HG03066 (cell line): ENCODE results near the gene DRC1.
"Not testable (repeated sequence)": the region's sequence is repeated elsewhere in the genome, so short reads cannot be mapped to it uniquely, and the experiment has no call there.

ENCODE experiments used
- ATAC-seq: cut with Tn5 transposase; IDR thresholded peaks from one replicate; pipeline ENCODE4 v1.9.1; 2021; ENCODE audit warnings: low read depth; ENCODE audit not compliant: unreplicated experiment

Gene DRC1

GRCh38 chr2:26401739-26402541 is at the start of gene DRC1:
Gene DRC1, plus strand, starts transcription at chr2:26401920. Its CDS starts 70 bp downstream, at chr2:26401990.
- no peak for ATAC-seq

GRCh38 chr2:26352892-26353291 is 48.8 kb upstream of the DRC1 start:
- ATAC-seq, result no peak

- not testable (repeated sequence) for ATAC-seq
Observed at GRCh38 chr2:26354469-26354868, 47.3 kb upstream of the DRC1 start.

- ATAC-seq, result no peak
Observed at GRCh38 chr2:26355038-26355995, 46.4 kb upstream of the DRC1 start.

GRCh38 chr2:26356111-26356510 is 45.6 kb upstream of the DRC1 start:
- ATAC-seq, result no peak

GRCh38 chr2:26356771-26357170 is 44.9 kb upstream of the DRC1 start:
- no peak for ATAC-seq

GRCh38 chr2:26359886-26360473 is 41.7 kb upstream of the DRC1 start:
- ATAC-seq, result no peak

- no peak for ATAC-seq
Observed at GRCh38 chr2:26363323-26363722, 38.4 kb upstream of the DRC1 start.

- no peak for ATAC-seq
Observed at GRCh38 chr2:26363958-26364357, 37.8 kb upstream of the DRC1 start.

- ATAC-seq, result no peak
Observed at GRCh38 chr2:26364669-26365068, 37.1 kb upstream of the DRC1 start.

- no peak for ATAC-seq
Observed at GRCh38 chr2:26366957-26367356, 34.8 kb upstream of the DRC1 start.

GRCh38 chr2:26369664-26370063 is 32.1 kb upstream of the DRC1 start:
- ATAC-seq, result not testable (repeated sequence)

- not testable (repeated sequence) for ATAC-seq
Observed at GRCh38 chr2:26370909-26371308, 30.8 kb upstream of the DRC1 start.

GRCh38 chr2:26376799-26377198 is 24.9 kb upstream of the DRC1 start:
- ATAC-seq, result no peak

- no peak for ATAC-seq
Observed at GRCh38 chr2:26380281-26380680, 21.4 kb upstream of the DRC1 start.

- ATAC-seq, result no peak
Observed at GRCh38 chr2:26382564-26382963, 19.2 kb upstream of the DRC1 start.

GRCh38 chr2:26384183-26384582 is 17.5 kb upstream of the DRC1 start:
- no peak for ATAC-seq

GRCh38 chr2:26384597-26384996 is 17.1 kb upstream of the DRC1 start:
- no peak for ATAC-seq

- ATAC-seq, result no peak
Observed at GRCh38 chr2:26387189-26387588, 14.5 kb upstream of the DRC1 start.

- no peak for ATAC-seq
Observed at GRCh38 chr2:26394694-26395093, 7.0 kb upstream of the DRC1 start.

GRCh38 chr2:26395394-26395793 is 6.3 kb upstream of the DRC1 start:
- no peak for ATAC-seq
